DOHH2 (cell line): ENCODE measurements around the gene OPN1LW.
"Not testable (repeated sequence)": the region's sequence is repeated elsewhere in the genome, so short reads cannot be mapped to it uniquely, and the experiment has no call there.

Experiments
- H3F3A ChIP-seq: fragments of 200-600 bp; sonication (generic), shearing (Covaris generic); 2 replicates; pipeline ENCODE4 v1.6.0; 2016; ENCODE audit warnings: antibody characterized with exemption, mild to moderate bottlenecking; ENCODE audit not compliant: control insufficient read depth, insufficient read depth
- H3K27ac ChIP-seq: fragments of 200-600 bp; sonication (generic); 2 replicates; pipeline ENCODE4 v1.5.1; 2014; ENCODE audit warnings: low read depth, mild to moderate bottlenecking, low read length, moderate library complexity
- H3K27me3 ChIP-seq: fragments of 200-600 bp; sonication (generic); 2 replicates; pipeline ENCODE4 v1.6.1; 2014; ENCODE audit warnings: mild to moderate bottlenecking, low read length, mixed read lengths; ENCODE audit not compliant: control insufficient read depth
- H3K36me3 ChIP-seq: fragments of 200-600 bp; sonication (generic); 2 replicates; pipeline ENCODE4 v1.6.1; 2014; ENCODE audit warnings: mild to moderate bottlenecking, low read length, moderate library complexity, mixed read lengths; ENCODE audit not compliant: control insufficient read depth
- H3K4me1 ChIP-seq: fragments of 200-600 bp; sonication (generic); 2 replicates; pipeline ENCODE4 v1.6.1; 2014; ENCODE audit warnings: mild to moderate bottlenecking, low read length, mixed read lengths; ENCODE audit not compliant: control insufficient read depth
- H3K4me2 ChIP-seq: fragments of 200-600 bp; sonication (generic); 2 replicates; pipeline ENCODE4 v1.6.0; 2014; ENCODE audit warnings: mild to moderate bottlenecking, low read length, moderate library complexity
- H3K4me3 ChIP-seq: fragments of 200-600 bp; sonication (generic); 2 replicates; pipeline ENCODE4 v1.5.1; 2014; ENCODE audit warnings: mild to moderate bottlenecking, low read length, mixed read lengths
- H3K79me2 ChIP-seq: fragments of 200-600 bp; sonication (generic); 2 replicates; pipeline ENCODE4 v1.6.1; 2014; ENCODE audit warnings: mild to moderate bottlenecking, low read length, mixed read lengths; ENCODE audit not compliant: control insufficient read depth
- H3K9me2 ChIP-seq: fragments of 200-600 bp; sonication (generic); replicated peaks from 2 replicates; pipeline ENCODE4 v1.6.1; 2014; ENCODE audit warnings: mild to moderate bottlenecking, low read length, mixed read lengths; ENCODE audit not compliant: control insufficient read depth
- H3K9me3 ChIP-seq: fragments of 200-600 bp; sonication (generic); 2 replicates; pipeline ENCODE4 v1.6.1; 2014; ENCODE audit warnings: antibody characterized with exemption, low read length, mixed read lengths; ENCODE audit not compliant: control insufficient read depth, insufficient read depth
- H4K20me1 ChIP-seq: fragments of 200-600 bp; sonication (generic); 2 replicates; pipeline ENCODE4 v1.6.0; 2014; ENCODE audit warnings: low read depth, mild to moderate bottlenecking, antibody characterized with exemption, low read length, moderate library complexity; ENCODE audit not compliant: control insufficient read depth, insufficient read depth
- CTCF ChIP-seq: fragments of 200-600 bp; sonication (generic); IDR thresholded peaks from one replicate; pipeline ENCODE4 v1.5.1; 2014; ENCODE audit warnings: antibody characterized with exemption, mild to moderate bottlenecking, low read depth, low read length; ENCODE audit not compliant: poor library complexity, severe bottlenecking
- EZH2phosphoT487 ChIP-seq: fragments of 200-600 bp; sonication (generic); IDR thresholded peaks from 2 replicates; pipeline ENCODE4 v1.6.1; 2017; ENCODE audit warnings: borderline replicate concordance, mild to moderate bottlenecking, antibody characterized with exemption, low read length, moderate library complexity, mixed read lengths

OPN1LW gene

GRCh38 chrX:154144010-154144409, at the start of gene OPN1LW:
Gene OPN1LW, plus strand, starts transcription at chrX:154144243. Its CDS starts 41 bp downstream, at chrX:154144284.
- H3K4me2 ChIP-seq, H3F3A ChIP-seq, H3K4me1 ChIP-seq, H3K4me3 ChIP-seq, H4K20me1 ChIP-seq, H3K79me2 ChIP-seq, H3K9me3 ChIP-seq, H3K36me3 ChIP-seq, H3K27ac ChIP-seq, H3K9me2 ChIP-seq, H3K27me3 ChIP-seq: not testable (repeated sequence)

- H3K36me3 ChIP-seq: peaks cover 25% of the 10 kb centered on the region
- TF ChIP-seq CTCF (no peak), EZH2phosphoT487 (no peak)
- H3K4me2 ChIP-seq: peak overlapping the region; percentile 86
- H3F3A ChIP-seq: no peaks in the 10 kb centered on the region
- H3K27me3 ChIP-seq: no peaks in the 10 kb centered on the region
- no peak overlapping the region for H3K27ac ChIP-seq
- H3K9me2 ChIP-seq: no peaks in the 10 kb centered on the region
- peaks cover 39% of the 10 kb centered on the region for H3K4me1 ChIP-seq
- H3K79me2 ChIP-seq: peaks cover 72% of the 10 kb centered on the region
- peaks cover 8% of the 10 kb centered on the region; the same call in 1 of the 2 replicates for H4K20me1 ChIP-seq
- peak overlapping the region; percentile 89; the same call in 1 of the 2 replicates for H3K4me3 ChIP-seq
- H3K9me3 ChIP-seq: no peaks in the 10 kb centered on the region
Observed at GRCh38 chrX:154094833-154095232, 49.2 kb upstream of the OPN1LW start.

GRCh38 chrX:154096140-154097002, 47.7 kb upstream of the OPN1LW start:
- H3F3A ChIP-seq: no peaks in the 10 kb centered on the region
- H3K9me2 ChIP-seq: no peaks in the 10 kb centered on the region
- H3K79me2 ChIP-seq: peaks cover 57% of the 10 kb centered on the region
- TF ChIP-seq CTCF: no peak
- no peak for TF ChIP-seq EZH2phosphoT487
- no peaks in the 10 kb centered on the region for H3K27me3 ChIP-seq
- H3K27ac ChIP-seq: peak overlapping the region; percentile 40; the same call in 1 of the 2 replicates
- peak overlapping the region; percentile 86 for H3K4me2 ChIP-seq
- peaks cover 8% of the 10 kb centered on the region; the same call in 1 of the 2 replicates for H4K20me1 ChIP-seq
- H3K4me3 ChIP-seq: peak overlapping the region; percentile 89
- H3K9me3 ChIP-seq: no peaks in the 10 kb centered on the region
- peaks cover 16% of the 10 kb centered on the region for H3K36me3 ChIP-seq
- peaks cover 39% of the 10 kb centered on the region for H3K4me1 ChIP-seq

- H3K4me3 ChIP-seq: peak overlapping the region; percentile 89
- H4K20me1 ChIP-seq: peaks cover 8% of the 10 kb centered on the region; the same call in 1 of the 2 replicates
- H3F3A ChIP-seq: no peaks in the 10 kb centered on the region
- no peaks in the 10 kb centered on the region for H3K9me3 ChIP-seq
- peaks cover 11% of the 10 kb centered on the region for H3K36me3 ChIP-seq
- H3K4me1 ChIP-seq: peaks cover 39% of the 10 kb centered on the region
- H3K4me2 ChIP-seq: peak overlapping the region; percentile 86
- peaks cover 49% of the 10 kb centered on the region for H3K79me2 ChIP-seq
- TF ChIP-seq CTCF: no peak
- no peak for TF ChIP-seq EZH2phosphoT487
- no peaks in the 10 kb centered on the region for H3K27me3 ChIP-seq
- H3K9me2 ChIP-seq: no peaks in the 10 kb centered on the region
- H3K27ac ChIP-seq: peak overlapping the region; percentile 40
Observed at GRCh38 chrX:154097003-154097588, 46.9 kb upstream of the OPN1LW start.
